ENCODE results near the gene MINDY1.
A peak's percentile ranks its signal among the peaks of the same experiment; 100 is the strongest.

MINDY1 gene

GRCh38 chr1:151011154-151011850, 4.6 kb upstream of the MINDY1 start:
- Histone ChIP-seq H3K79me2 (ENCODE audit: control insufficient read depth, insufficient read depth, low read length, unreplicated experiment) (peaks cover 12% of the 10 kb centered on the region), H2AFZ (ENCODE audit: low read length, unreplicated experiment) (peak overlapping the region; percentile 21), H3K27me3 (ENCODE audit: insufficient read depth, low read length) (no peaks in the 10 kb centered on the region), H3K36me3 (ENCODE audit: insufficient read depth, low read length) (no peaks in the 10 kb centered on the region), H3K27ac (ENCODE audit: low read depth, low read length) (no peak overlapping the region), H3K4me1 (ENCODE audit: control insufficient read depth, insufficient read depth, low read length, unreplicated experiment) (peaks cover 24% of the 10 kb centered on the region), H3K4me3 (ENCODE audit: low read depth, low read length) (no peak overlapping the region)

- Histone ChIP-seq H3K4me3 (ENCODE audit: low read depth, low read length) (no peak overlapping the region), H3K27ac (ENCODE audit: low read depth, low read length) (no peak overlapping the region), H2AFZ (ENCODE audit: low read length, unreplicated experiment) (no peak overlapping the region), H3K79me2 (ENCODE audit: control insufficient read depth, insufficient read depth, low read length, unreplicated experiment) (peaks cover 12% of the 10 kb centered on the region), H3K4me1 (ENCODE audit: control insufficient read depth, insufficient read depth, low read length, unreplicated experiment) (peaks cover 24% of the 10 kb centered on the region), H3K36me3 (ENCODE audit: insufficient read depth, low read length) (no peaks in the 10 kb centered on the region), H3K27me3 (ENCODE audit: insufficient read depth, low read length) (no peaks in the 10 kb centered on the region)
These were observed 3.6 kb upstream of the MINDY1 start for GRCh38 chr1:151010346-151010726.

DNA sequence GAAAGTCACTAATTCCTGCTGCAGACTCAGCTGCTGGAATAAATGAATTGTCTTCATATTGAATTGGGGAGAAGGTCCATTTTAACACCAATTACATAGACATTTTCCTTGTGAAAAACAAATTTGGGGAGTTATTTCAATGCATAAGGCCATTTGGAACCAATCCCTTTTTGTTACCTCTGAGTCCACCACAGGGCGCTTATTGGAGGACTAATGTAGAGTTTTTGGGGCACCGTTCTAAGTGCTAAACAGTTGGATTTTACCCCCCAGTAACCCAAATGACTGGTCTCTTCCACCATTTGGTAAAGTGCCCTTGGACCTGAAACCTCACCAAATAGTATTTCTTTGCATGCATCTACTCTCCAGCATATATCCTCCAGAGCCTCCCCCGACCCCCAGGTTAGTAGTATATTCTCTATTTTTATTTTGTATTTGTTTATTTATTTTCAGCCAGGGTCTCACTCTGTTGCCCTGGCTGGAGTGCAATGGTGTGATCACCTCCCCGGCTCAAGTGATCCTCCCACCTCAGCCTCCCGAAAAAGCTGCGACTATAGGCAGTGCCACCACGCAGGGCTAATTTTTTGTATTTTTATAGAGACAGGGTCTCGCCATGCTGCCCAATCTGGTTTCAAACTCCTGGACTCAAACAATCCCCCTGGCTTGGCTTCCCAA, 3.1 kb upstream of the MINDY1 start:
- peak overlapping the region; percentile 90 for H3K4me3 ChIP-seq (ENCODE audit: low read depth, low read length)

GRCh38 chr1:151009206-151009587, 2.5 kb upstream of the MINDY1 start:
- Histone ChIP-seq H3K4me1 (ENCODE audit: control insufficient read depth, insufficient read depth, low read length, unreplicated experiment) (peaks cover 28% of the 10 kb centered on the region), H3K27ac (ENCODE audit: low read depth, low read length) (peak overlapping the region; percentile 27; the same call in 1 of the 2 replicates), H3K79me2 (ENCODE audit: control insufficient read depth, insufficient read depth, low read length, unreplicated experiment) (peaks cover 12% of the 10 kb centered on the region), H3K27me3 (ENCODE audit: insufficient read depth, low read length) (no peaks in the 10 kb centered on the region), H2AFZ (ENCODE audit: low read length, unreplicated experiment) (peak overlapping the region; percentile 98), H3K4me3 (ENCODE audit: low read depth, low read length) (peak overlapping the region; percentile 90), H3K36me3 (ENCODE audit: insufficient read depth, low read length) (no peaks in the 10 kb centered on the region)

More for the DNA sequence above, 3.1 kb upstream of the MINDY1 start:
- H3K79me2 ChIP-seq (ENCODE audit: control insufficient read depth, insufficient read depth, low read length, unreplicated experiment) = peaks cover 12% of the 10 kb centered on the region
- H3K36me3 ChIP-seq (ENCODE audit: insufficient read depth, low read length) = no peaks in the 10 kb centered on the region
- H3K4me1 ChIP-seq (ENCODE audit: control insufficient read depth, insufficient read depth, low read length, unreplicated experiment) = peaks cover 27% of the 10 kb centered on the region
- no peaks in the 10 kb centered on the region for H3K27me3 ChIP-seq (ENCODE audit: insufficient read depth, low read length)
- H3K27ac ChIP-seq (ENCODE audit: low read depth, low read length) = no peak overlapping the region
- H2AFZ ChIP-seq (ENCODE audit: low read length, unreplicated experiment) = peak overlapping the region; percentile 98

- Histone ChIP-seq H3K36me3 (ENCODE audit: insufficient read depth, low read length) (no peaks in the 10 kb centered on the region), H2AFZ (ENCODE audit: low read length, unreplicated experiment) (peak within 1 kb of the TSS; percentile 98), H3K27ac (ENCODE audit: low read depth, low read length) (peak within 1 kb of the TSS; percentile 94), H3K4me3 (ENCODE audit: low read depth, low read length) (peak within 1 kb of the TSS; percentile 90), H3K79me2 (ENCODE audit: control insufficient read depth, insufficient read depth, low read length, unreplicated experiment) (peaks cover 12% of the 10 kb centered on the region), H3K4me1 (ENCODE audit: control insufficient read depth, insufficient read depth, low read length, unreplicated experiment) (peaks cover 28% of the 10 kb centered on the region), H3K27me3 (ENCODE audit: insufficient read depth, low read length) (no peaks in the 10 kb centered on the region)
These were observed 1.8 kb upstream of the MINDY1 start, which contains the start of gene PRUNE1 for GRCh38 chr1:151008244-151009205. TSS of gene PRUNE1 (plus strand) at chr1:151008449. CDS start at chr1:151008633, 184 bp downstream.

DNA sequence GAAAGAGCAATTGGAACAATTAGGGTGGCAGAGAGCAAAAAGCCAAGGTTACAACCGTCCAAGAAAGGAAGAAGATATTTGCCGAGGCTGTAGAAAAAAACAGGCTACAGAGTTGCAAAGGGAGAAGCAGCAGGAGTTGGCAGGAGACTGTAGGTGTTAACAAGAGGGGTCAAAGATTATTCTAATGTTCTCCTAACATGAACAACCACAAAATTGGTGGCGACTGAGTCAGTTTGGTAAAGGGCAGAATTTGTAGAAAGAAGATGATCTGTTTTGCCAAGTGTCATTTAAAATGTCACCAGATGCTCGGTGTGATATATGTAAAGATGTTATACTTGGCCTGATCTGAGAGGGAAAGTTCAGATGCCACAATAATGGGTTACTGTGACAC, 1.1 kb upstream of the MINDY1 start:
- H3K27ac ChIP-seq (ENCODE audit: low read depth, low read length) = peak overlapping the region; percentile 94
- peaks cover 32% of the 10 kb centered on the region for H3K4me1 ChIP-seq (ENCODE audit: control insufficient read depth, insufficient read depth, low read length, unreplicated experiment)
- H2AFZ ChIP-seq (ENCODE audit: low read length, unreplicated experiment) = peak overlapping the region; percentile 76
- no peaks in the 10 kb centered on the region for H3K27me3 ChIP-seq (ENCODE audit: insufficient read depth, low read length)
- H3K36me3 ChIP-seq (ENCODE audit: insufficient read depth, low read length) = no peaks in the 10 kb centered on the region
- H3K4me3 ChIP-seq (ENCODE audit: low read depth, low read length) = peak overlapping the region; percentile 90
- peaks cover 12% of the 10 kb centered on the region for H3K79me2 ChIP-seq (ENCODE audit: control insufficient read depth, insufficient read depth, low read length, unreplicated experiment)

DNA sequence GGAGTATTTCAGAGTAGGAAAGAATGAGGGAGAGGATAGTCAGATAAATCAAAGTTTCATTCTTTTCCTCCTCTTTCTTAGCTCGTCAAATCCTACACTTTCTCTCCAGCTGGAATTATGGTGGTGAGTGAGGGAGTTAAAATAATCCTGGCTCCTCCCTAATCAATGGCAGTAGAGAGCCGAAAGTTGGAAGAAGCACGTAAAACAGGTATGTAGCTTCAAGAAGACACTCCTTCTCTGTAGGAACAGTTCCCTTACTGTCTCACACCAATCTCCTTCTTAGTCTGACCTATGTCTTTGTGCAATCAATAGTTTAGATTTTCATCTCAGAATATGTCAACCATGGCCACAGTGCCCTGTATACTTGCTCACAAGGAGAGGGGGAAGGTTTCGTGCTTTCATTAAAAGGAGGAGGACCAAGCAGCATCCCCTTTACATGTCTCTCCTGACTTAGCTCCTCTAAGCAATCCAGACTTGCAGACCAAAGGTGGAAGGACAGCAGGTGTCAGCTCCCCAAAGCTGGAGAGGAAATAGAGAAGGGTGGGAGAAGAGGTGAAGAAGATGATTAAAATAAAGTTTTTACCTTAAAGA, 878 bp downstream of the MINDY1 start:
- Histone ChIP-seq H3K27me3 (ENCODE audit: insufficient read depth, low read length) (no peaks in the 10 kb centered on the region), H3K4me3 (ENCODE audit: low read depth, low read length) (peak overlapping the region; percentile 78), H3K27ac (ENCODE audit: low read depth, low read length) (peak overlapping the region; percentile 94; the same call in 1 of the 2 replicates), H3K4me1 (ENCODE audit: control insufficient read depth, insufficient read depth, low read length, unreplicated experiment) (peaks cover 26% of the 10 kb centered on the region), H2AFZ (ENCODE audit: low read length, unreplicated experiment) (peak overlapping the region; percentile 72), H3K36me3 (ENCODE audit: insufficient read depth, low read length) (no peaks in the 10 kb centered on the region), H3K79me2 (ENCODE audit: control insufficient read depth, insufficient read depth, low read length, unreplicated experiment) (peaks cover 12% of the 10 kb centered on the region)

- peaks cover 19% of the 10 kb centered on the region for H3K4me1 ChIP-seq (ENCODE audit: control insufficient read depth, insufficient read depth, low read length, unreplicated experiment)
- H2AFZ ChIP-seq (ENCODE audit: low read length, unreplicated experiment) = no peak overlapping the region
- no peak overlapping the region for H3K4me3 ChIP-seq (ENCODE audit: low read depth, low read length)
- no peak overlapping the region for H3K27ac ChIP-seq (ENCODE audit: low read depth, low read length)
- H3K79me2 ChIP-seq (ENCODE audit: control insufficient read depth, insufficient read depth, low read length, unreplicated experiment) = no peaks in the 10 kb centered on the region
- no peaks in the 10 kb centered on the region for H3K27me3 ChIP-seq (ENCODE audit: insufficient read depth, low read length)
- H3K36me3 ChIP-seq (ENCODE audit: insufficient read depth, low read length) = no peaks in the 10 kb centered on the region
These were observed 3.5 kb downstream of the MINDY1 start for GRCh38 chr1:151003180-151003579.

- H3K4me1 ChIP-seq (ENCODE audit: control insufficient read depth, insufficient read depth, low read length, unreplicated experiment) = peaks cover 15% of the 10 kb centered on the region
- H3K4me3 ChIP-seq (ENCODE audit: low read depth, low read length) = no peak overlapping the region
- H3K36me3 ChIP-seq (ENCODE audit: insufficient read depth, low read length) = no peaks in the 10 kb centered on the region
- no peaks in the 10 kb centered on the region for H3K27me3 ChIP-seq (ENCODE audit: insufficient read depth, low read length)
- no peak overlapping the region for H3K27ac ChIP-seq (ENCODE audit: low read depth, low read length)
- no peak overlapping the region for H2AFZ ChIP-seq (ENCODE audit: low read length, unreplicated experiment)
- H3K79me2 ChIP-seq (ENCODE audit: control insufficient read depth, insufficient read depth, low read length, unreplicated experiment) = no peaks in the 10 kb centered on the region
These were observed 4.1 kb downstream of the MINDY1 start for GRCh38 chr1:151002611-151003010.

DNA sequence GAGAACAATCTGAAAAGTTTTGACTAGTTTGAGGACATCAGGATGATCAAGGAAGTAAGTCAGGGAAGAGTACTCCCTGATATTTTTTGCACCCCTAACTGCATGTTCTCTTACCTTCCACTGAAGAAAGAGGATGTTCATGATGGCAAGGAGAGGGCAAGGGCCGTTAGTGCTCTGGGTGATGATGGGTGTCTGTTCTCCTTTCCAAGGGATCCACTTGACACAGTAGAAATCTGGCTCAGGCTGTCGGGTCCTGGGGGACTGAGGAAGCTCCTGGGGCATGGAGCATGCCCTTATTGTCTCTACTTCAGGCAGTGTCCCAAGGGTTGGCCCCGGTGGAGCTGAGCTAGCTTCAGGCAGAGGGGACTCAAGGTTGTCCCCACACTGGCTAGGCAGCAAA, 4.7 kb downstream of the MINDY1 start:
- no peaks in the 10 kb centered on the region for H3K27me3 ChIP-seq (ENCODE audit: insufficient read depth, low read length)
- H3K79me2 ChIP-seq (ENCODE audit: control insufficient read depth, insufficient read depth, low read length, unreplicated experiment) = no peaks in the 10 kb centered on the region
- peaks cover 11% of the 10 kb centered on the region for H3K4me1 ChIP-seq (ENCODE audit: control insufficient read depth, insufficient read depth, low read length, unreplicated experiment)
- no peak overlapping the region for H3K4me3 ChIP-seq (ENCODE audit: low read depth, low read length)
- H2AFZ ChIP-seq (ENCODE audit: low read length, unreplicated experiment) = no peak overlapping the region
- no peaks in the 10 kb centered on the region for H3K36me3 ChIP-seq (ENCODE audit: insufficient read depth, low read length)
- no peak overlapping the region for H3K27ac ChIP-seq (ENCODE audit: low read depth, low read length)
